ENCODE measurements around the gene GSN. TPM values are rescaled to one million over a fixed set of nuclear protein-coding genes. Genes with fewer than 3 reads are reported as not detected.

GSN gene
- total RNA-seq, 1 donor from 2014 or later, result 2.9 TPM

GRCh38 chr9:121322737-121323448 lies 54.9 kb downstream of the GSN start:
- intact Hi-C loops (cut with micrococcal nuclease), result no loop called here

- intact Hi-C loops (cut with micrococcal nuclease), result no loop called here
Measured at GRCh38 chr9:121323449-121324151, 55.6 kb downstream of the GSN start.

DNA sequence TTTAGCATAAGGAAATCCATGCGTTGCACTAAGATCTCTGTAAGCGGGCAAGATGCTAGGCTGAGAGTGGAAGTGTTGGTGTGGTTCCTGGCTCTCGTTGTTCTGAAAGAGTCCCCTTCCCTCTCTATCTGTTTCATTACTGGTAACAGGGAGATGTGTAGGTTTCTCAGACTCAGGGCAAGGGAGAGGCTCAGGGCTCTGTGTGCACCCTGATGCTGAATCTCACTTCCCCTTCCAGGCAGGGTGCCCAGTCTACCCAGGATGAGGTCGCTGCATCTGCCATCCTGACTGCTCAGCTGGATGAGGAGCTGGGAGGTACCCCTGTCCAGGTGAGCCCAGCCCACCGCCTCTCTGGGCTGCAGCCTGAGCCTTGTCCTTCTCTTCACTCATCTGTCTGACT lies 56.4 kb downstream of the GSN start:
- intact Hi-C loops (cut with micrococcal nuclease), result no loop called here

DNA sequence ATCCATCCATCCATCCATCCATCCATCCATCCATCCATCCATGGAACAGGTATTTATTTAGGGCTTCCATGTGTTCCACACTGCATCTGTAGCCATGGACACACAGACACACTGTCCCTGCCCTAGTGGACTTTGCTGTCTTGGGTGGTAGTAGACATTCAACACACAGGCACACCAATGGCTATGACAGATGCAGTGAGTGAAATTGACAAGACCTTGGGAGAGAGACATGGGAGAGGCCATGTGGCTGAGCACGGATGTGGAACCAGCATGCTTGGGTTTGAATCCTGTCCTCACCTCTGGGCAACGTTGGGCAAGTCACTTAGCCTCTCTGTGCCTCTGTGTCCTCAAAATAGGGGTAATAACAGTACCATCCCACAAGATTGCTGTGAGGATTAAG lies 56.8 kb downstream of the GSN start:
- intact Hi-C loops (cut with micrococcal nuclease), result no loop called here

DNA sequence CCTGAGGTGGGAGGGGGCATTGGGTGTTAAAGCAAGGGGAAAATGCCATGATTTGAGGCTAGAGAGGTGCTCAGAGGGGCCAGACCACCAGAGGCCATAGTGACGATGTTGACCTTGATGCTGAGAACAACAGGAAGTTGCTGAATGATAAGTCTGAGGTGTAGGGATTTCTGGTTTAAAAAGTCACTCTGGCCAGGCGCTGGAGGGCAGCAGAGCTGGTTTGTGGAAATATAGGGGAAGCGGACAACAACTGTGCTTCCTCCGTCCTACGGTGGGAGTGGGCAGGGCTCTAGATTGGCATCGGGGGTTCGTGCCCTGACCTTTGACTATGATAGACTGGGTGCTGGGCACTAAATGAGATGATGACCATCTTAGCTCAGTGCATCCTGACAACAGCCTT lies 57.4 kb downstream of the GSN start:
- intact Hi-C loops (cut with micrococcal nuclease), result no loop called here

GRCh38 chr9:121326130-121326838 lies 58.3 kb downstream of the GSN start:
- intact Hi-C loops (cut with micrococcal nuclease), result no loop called here

GRCh38 chr9:121326901-121327613 lies 59.1 kb downstream of the GSN start:
- intact Hi-C loops (cut with micrococcal nuclease), result no loop called here

GRCh38 chr9:121328476-121328875 lies 60.5 kb downstream of the GSN start:
- intact Hi-C loops (cut with micrococcal nuclease), result no loop called here

DNA sequence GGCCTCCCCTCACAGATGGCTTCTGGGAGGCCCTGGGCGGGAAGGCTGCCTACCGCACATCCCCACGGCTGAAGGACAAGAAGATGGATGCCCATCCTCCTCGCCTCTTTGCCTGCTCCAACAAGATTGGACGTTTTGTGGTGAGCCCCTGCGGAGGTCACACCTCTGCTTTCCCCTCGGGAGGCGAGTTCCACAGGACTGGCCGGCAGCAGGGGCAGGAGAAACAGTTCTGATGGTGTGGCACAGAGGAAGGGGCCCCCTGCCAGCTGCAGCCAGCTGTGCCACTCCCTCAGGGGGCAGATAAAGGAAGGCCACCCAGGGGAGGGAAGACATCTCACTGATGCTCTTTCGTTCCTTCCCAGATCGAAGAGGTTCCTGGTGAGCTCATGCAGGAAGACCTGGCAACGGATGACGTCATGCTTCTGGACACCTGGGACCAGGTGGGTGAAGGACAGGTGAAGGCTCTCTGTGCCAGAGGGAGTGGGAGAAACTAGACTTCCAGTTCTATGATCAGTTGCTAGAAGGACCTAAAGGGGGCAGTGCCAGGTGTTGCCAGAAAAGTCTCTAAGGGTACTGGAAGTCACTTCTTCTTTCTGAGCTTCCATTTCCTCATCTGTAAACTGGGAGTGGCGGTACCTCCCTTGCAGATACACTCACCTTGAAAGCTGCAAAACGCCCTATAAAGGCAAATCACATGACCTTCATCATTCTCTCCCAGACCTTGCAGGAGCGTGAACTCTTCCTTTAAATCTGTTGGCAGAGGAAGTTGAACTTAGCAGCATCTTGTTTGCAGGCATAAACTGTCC lies 61.1 kb downstream of the GSN start:
- intact Hi-C loops (cut with micrococcal nuclease), result no loop called here

GRCh38 chr9:121331549-121331948 lies 63.6 kb downstream of the GSN start:
- intact Hi-C loops (cut with micrococcal nuclease), result no loop called here

DNA sequence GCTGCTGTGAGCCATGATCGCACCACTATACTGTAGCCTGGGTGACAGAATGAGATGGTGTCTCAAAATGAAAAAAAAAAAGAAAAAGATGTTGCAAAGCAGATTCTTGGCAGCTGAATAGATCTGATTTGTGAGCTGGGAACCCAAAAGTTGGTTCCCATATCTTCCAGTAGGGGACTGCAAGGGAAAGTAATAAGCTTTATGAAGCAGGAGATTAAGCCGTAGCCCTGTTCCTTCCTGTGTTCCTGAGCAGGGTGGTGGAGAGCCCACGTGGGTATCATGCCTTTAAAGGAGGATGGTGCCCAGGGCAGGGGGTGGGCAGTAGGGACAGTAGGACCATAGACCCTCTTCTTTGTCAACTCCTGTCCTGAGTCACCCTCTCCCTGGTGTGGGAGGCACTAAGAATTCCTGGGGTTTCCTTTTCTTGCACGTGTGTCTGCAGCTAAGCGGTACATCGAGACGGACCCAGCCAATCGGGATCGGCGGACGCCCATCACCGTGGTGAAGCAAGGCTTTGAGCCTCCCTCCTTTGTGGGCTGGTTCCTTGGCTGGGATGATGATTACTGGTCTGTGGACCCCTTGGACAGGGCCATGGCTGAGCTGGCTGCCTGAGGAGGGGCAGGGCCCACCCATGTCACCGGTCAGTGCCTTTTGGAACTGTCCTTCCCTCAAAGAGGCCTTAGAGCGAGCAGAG lies 64.2 kb downstream of the GSN start:
- intact Hi-C loops (cut with micrococcal nuclease), result no loop called here

- intact Hi-C loops (cut with micrococcal nuclease), result no loop called here
Measured at GRCh38 chr9:121333950-121334773, 66.2 kb downstream of the GSN start.

GRCh38 chr9:121336665-121337064 lies 68.7 kb downstream of the GSN start:
- intact Hi-C loops (cut with micrococcal nuclease), result no loop called here

- intact Hi-C loops (cut with micrococcal nuclease), result no loop called here
Measured at GRCh38 chr9:121339437-121339836, 71.5 kb downstream of the GSN start.

GRCh38 chr9:121340676-121341392 lies 72.9 kb downstream of the GSN start:
- intact Hi-C loops (cut with micrococcal nuclease), result loop anchor here (5.0 kb wide), 1 partner anchor 36 kb away; no protein-coding TSS in a partner anchor

- intact Hi-C loops (cut with micrococcal nuclease), result loop anchor here (5.0 kb wide), 1 partner anchor 33 kb away; no protein-coding TSS in a partner anchor
Measured at GRCh38 chr9:121344184-121344583, 76.2 kb downstream of the GSN start.

- intact Hi-C loops (cut with micrococcal nuclease), result no loop called here
Measured at GRCh38 chr9:121345070-121345469, 77.1 kb downstream of the GSN start.

- intact Hi-C loops (cut with micrococcal nuclease), result no loop called here
Measured at GRCh38 chr9:121348221-121348620, 80.3 kb downstream of the GSN start.

DNA sequence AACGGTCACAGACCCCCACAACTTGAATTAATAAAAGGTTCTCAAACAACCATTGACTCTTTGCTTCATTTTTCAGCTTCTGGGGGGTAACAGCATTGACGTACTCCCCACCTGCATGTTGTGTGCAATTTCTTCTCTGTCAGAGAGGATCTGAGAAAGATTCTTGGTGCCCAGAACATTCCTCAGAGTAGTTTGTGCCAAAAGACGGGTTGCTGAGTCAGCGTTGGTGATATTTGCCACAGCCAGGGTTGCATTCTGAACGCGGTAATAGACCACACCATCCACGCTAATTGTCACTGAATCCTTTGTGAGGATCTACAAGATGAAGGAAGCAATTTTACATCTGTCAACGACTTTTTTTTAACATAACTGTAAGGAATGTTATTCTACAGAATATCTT lies 81.0 kb downstream of the GSN start:
- intact Hi-C loops (cut with micrococcal nuclease), result no loop called here

All from T-helper 1 cell treated with Interleukin-12 subunit alpha and Interleukin-12 subunit beta and Interleukin-4 antibody, amounts not matched to agents 30 ng/mL and 1 ng/mL, for 36 hours (primary cell).